GM12878 (cell line): ENCODE data around the gene CAMKK1. TPM values are rescaled to one million over a fixed set of nuclear protein-coding genes. Genes with fewer than 3 reads are reported as not detected.

Source experiments
- ATAC-seq: fragments of 200-7000 bp; cut with Tn5 transposase; 3 replicates; pipeline ENCODE4 v1.9.1; 2020; ENCODE audit warnings: mild to moderate bottlenecking, moderate library complexity
- BruUV-seq: library from RNA; stranded (reverse); fragments of 400-500 nt; replicated peaks from 2 replicates; lab custom pipeline; 2021; lab: Mats Ljungman, UMichigan
- CTCF ChIA-PET: fragments of 300-600 bp; sonication (Branson Sonifier 250); formaldehyde crosslinking; extraction: SDS; loops from one replicate; lab custom pipeline; 2021; ENCODE audit warnings: inconsistent platforms; lab: Yijun Ruan, JAX
- POLR2A ChIA-PET: fragments of 350-600 bp; formaldehyde crosslinking; extraction: SDS; loops from one replicate; lab custom pipeline; 2021; ENCODE audit warnings: inconsistent platforms; lab: Charles Lee
- RAD21 ChIA-PET: fragments of 300-600 bp; sonication (Branson Sonifier 250); formaldehyde crosslinking; loops from one replicate; lab custom pipeline; 2023; ENCODE audit warnings: antibody characterized with exemption; ENCODE audit not compliant: unreplicated experiment; lab: Charles Lee
- SMC1A ChIA-PET: fragments of 300-600 bp; sonication (Branson Sonifier 250); formaldehyde crosslinking; loops from one replicate; lab custom pipeline; 2023; ENCODE audit not compliant: unreplicated experiment, uncharacterized antibody; lab: Charles Lee
- DNase-seq: peaks from one replicate; pipeline ENCODE4 v3.0.0-alpha.2; 2011; ENCODE audit warnings: low read depth, low spot score
- FAIRE-seq: peaks from 3 replicates; lab custom pipeline; 2011; peaks lifted over from hg19 to GRCh38; lab: Jason Lieb, UNC
- H2AFZ ChIP-seq: 2 replicates; pipeline ENCODE4 v1.6.0; 2011; ENCODE audit warnings: low read depth, low read length, control low read depth; ENCODE audit not compliant: control insufficient read depth
- H3K27ac ChIP-seq: 2 replicates; pipeline ENCODE4 v1.5.1; 2011; ENCODE audit warnings: control low read depth; ENCODE audit not compliant: control insufficient read depth, insufficient read depth
- H3K27me3 ChIP-seq, 2 experiments: replicated peaks in 1 of 2; 2 replicates each; pipeline versions ENCODE4 v1.6.0 to v1.6.1; 2011; ENCODE audit warnings: low read length in 1 of 2; ENCODE audit not compliant: control insufficient read depth in 2 of 2, insufficient read depth in 2 of 2
- H3K36me3 ChIP-seq, 2 experiments: 2 replicates each; pipeline ENCODE4 v1.5.1; 2011; ENCODE audit warnings: low read length in 1 of 2; ENCODE audit not compliant: control insufficient read depth in 2 of 2, insufficient read depth in 2 of 2
- H3K4me1 ChIP-seq: 2 replicates; pipeline ENCODE4 v1.6.1; 2011; ENCODE audit warnings: mild to moderate bottlenecking, low read length, moderate library complexity, mixed read lengths; ENCODE audit not compliant: control insufficient read depth, insufficient read depth
- H3K4me2 ChIP-seq: 2 replicates; pipeline ENCODE4 v1.6.0; 2011; ENCODE audit warnings: control low read depth; ENCODE audit not compliant: control insufficient read depth, insufficient read depth
- H3K4me3 ChIP-seq: fragments of 200-600 bp; sonication (generic); 2 replicates; pipeline ENCODE4 v1.5.1; 2016
- H3K79me2 ChIP-seq: 2 replicates; pipeline ENCODE4 v1.6.0; 2011; ENCODE audit warnings: low read length; ENCODE audit not compliant: control insufficient read depth, insufficient read depth
- H3K9ac ChIP-seq: 2 replicates; pipeline ENCODE4 v1.8.0; 2011; ENCODE audit warnings: low read length, control low read depth, mixed read lengths; ENCODE audit not compliant: control insufficient read depth, insufficient read depth
- H3K9me3 ChIP-seq: replicated peaks from 3 replicates; pipeline ENCODE4 v1.5.1; 2011; ENCODE audit warnings: mild to moderate bottlenecking, low read length; ENCODE audit not compliant: control insufficient read depth, insufficient read depth
- H4K20me1 ChIP-seq: 2 replicates; pipeline ENCODE4 v1.6.0; 2011; ENCODE audit not compliant: control insufficient read depth, insufficient read depth
- CHD4 ChIP-seq: fragments of 200-600 bp; sonication (generic); IDR thresholded peaks from 2 replicates; pipeline ENCODE4 v1.6.1; 2016; ENCODE audit warnings: mild to moderate bottlenecking
- ELK1 ChIP-seq: IDR thresholded peaks from 2 replicates; pipeline ENCODE4 v1.6.1; 2012; ENCODE audit warnings: low read depth, low read length, improper control_type of control experiment
- LARP7 ChIP-seq: fragments of 450-650 bp; IDR thresholded peaks from 2 replicates; pipeline ENCODE4 v1.6.1; 2017; ENCODE audit warnings: mild to moderate bottlenecking
- SMAD1 ChIP-seq: fragments of 450-650 bp; IDR thresholded peaks from 2 replicates; pipeline ENCODE4 v1.6.1; 2018; ENCODE audit warnings: mild to moderate bottlenecking, low read depth; ENCODE audit not compliant: partially characterized antibody
- USF1 ChIP-seq: IDR thresholded peaks from 2 replicates; pipeline ENCODE4 v1.6.1; 2011; ENCODE audit warnings: borderline replicate concordance, low read depth, mild to moderate bottlenecking, moderate library complexity, mixed read lengths, low read length; ENCODE audit not compliant: insufficient read depth; ENCODE audit errors: extremely low read length
- ZNF592 ChIP-seq: fragments of 450-650 bp; IDR thresholded peaks from 2 replicates; pipeline ENCODE4 v1.6.1; 2017; ENCODE audit warnings: mild to moderate bottlenecking, moderate library complexity
- ZNF687 ChIP-seq: fragments of 450-650 bp; IDR thresholded peaks from 2 replicates; pipeline ENCODE4 v1.6.1; 2017; ENCODE audit warnings: mild to moderate bottlenecking, moderate library complexity
- WGBS: methylation state at CpG from one replicate; pipeline ENCODE4 v1.1.6; 2016; ENCODE audit warnings: low lambda C conversion rate; ENCODE audit not compliant: insufficient replicate concordance, insufficient coverage; ENCODE audit errors: missing lambda C conversion rate; 5-methylcytosine and 5-hydroxymethylcytosine counted together
- in situ Hi-C: fragments of 300-500 bp; cut with MboI; formaldehyde crosslinking; loops from 9 replicates; pipeline ENCODE4 v1.14.3; 2018; ENCODE audit warnings: mixed read lengths
- intact Hi-C: fragments of 100-400 bp; cut with micrococcal nuclease; formaldehyde crosslinking; loops from one replicate; pipeline ENCODE4 v1.14.2; 2022; ENCODE audit not compliant: unreplicated experiment
- polyA plus RNA-seq, 11 experiments: library from polyadenylated mRNA; depleted of rRNA in 4 of 11; unstranded in 6 of 11; stranded (reverse) in 5 of 11; fragments of >200 nt; fragmentation: Nextera tagmentation in 4 of 11; fragmentation: Illumina TruSeq in 1 of 11; extraction: Ambion mirVana in 4 of 11; extraction: Trizol in 1 of 11; gene quantifications; 1 replicate in 1 of 11; 2 replicates in 10 of 11; pipeline versions ENCODE4 v1.2.1 to v1.2.3, GENCODE V29; 2011 to 2016; ENCODE audit warnings: inconsistent platforms in 2 of 11, missing spikeins in 2 of 11, low read depth in 1 of 11
- total RNA-seq, 4 experiments: library from RNA; depleted of rRNA in 3 of 4; stranded (reverse); fragments of >200 nt in 3 of 4; fragmentation: Illumina TruSeq in 1 of 4; extraction: Trizol in 1 of 4; gene quantifications; 2 replicates each; pipeline versions ENCODE4 v1.2.1 to v1.2.3, GENCODE V29; 2013 to 2021

Gene CAMKK1
- total and polyA plus RNA-seq, 10 of the 15 experiments (the other 5 are each of a cell fraction or from before 2014, with no cell fraction given) = 0.06 to 0.84 (median 0.37) TPM

GRCh38 chr17:3928406-3928805, 35.6 kb upstream of the CAMKK1 start:
- in situ Hi-C loops = no loop called here
- no peak for ATAC-seq

More at GRCh38 chr17:3928406-3928805, 35.6 kb upstream of the CAMKK1 start:
- RAD21 ChIA-PET = no interaction called here
- Histone ChIP-seq H3K4me3 (no peak overlapping the region), H3K27ac (no peak overlapping the region), H3K9me3 (no peaks in the 10 kb centered on the region), H2AFZ (no peak overlapping the region), H3K79me2 (no peaks in the 10 kb centered on the region), H3K4me1 (no peaks in the 10 kb centered on the region), H3K36me3 (peaks cover 0 to 5% of the 10 kb centered on the region in 2 experiments; a peak in 3 of 4 replicates), H4K20me1 (no peaks in the 10 kb centered on the region), H3K4me2 (no peak overlapping the region), H3K27me3 (no peaks in the 10 kb centered on the region), H3K9ac (no peak overlapping the region)
- 92% methylated on average over 14 of the region's 16 CpGs for WGBS
- no peak for TF ChIP-seq SMAD1
- no peak for TF ChIP-seq CHD4
- TF ChIP-seq USF1 = no peak
- no peak for TF ChIP-seq ELK1
- TF ChIP-seq ZNF592 = no peak
- TF ChIP-seq LARP7 = no peak
- no peak for TF ChIP-seq ZNF687
- DNase-seq (no peak), FAIRE-seq (no peak)
- intact Hi-C loops = no loop called here
- BruUV-seq = no TSS peak
- SMC1A ChIA-PET = no interaction called here
- CTCF ChIA-PET = no interaction called here
- POLR2A ChIA-PET = no interaction called here
